Karpas-422 (cell line): ENCODE results near the gene CD48. TPM values are rescaled to one million over a fixed set of nuclear protein-coding genes. Genes with fewer than 3 reads are reported as not detected.
"Not testable (repeated sequence)": the region's sequence is repeated elsewhere in the genome, so short reads cannot be mapped to it uniquely, and the experiment has no call there.

Source experiments
- DNase-seq: peaks from one replicate; pipeline ENCODE4 v3.0.0-alpha.2; 2015
- H2AFZ ChIP-seq: fragments of 200-600 bp; sonication (generic); 2 replicates; pipeline ENCODE4 v1.6.1; 2014; ENCODE audit warnings: antibody characterized with exemption, low read length, mixed read lengths
- H3K27ac ChIP-seq: fragments of 200-600 bp; sonication (generic); 2 replicates; pipeline ENCODE4 v1.5.1; 2014; ENCODE audit warnings: mild to moderate bottlenecking, low read length, moderate library complexity
- H3K27me3 ChIP-seq: fragments of 200-600 bp; sonication (generic); 2 replicates; pipeline ENCODE4 v1.6.1; 2014; ENCODE audit warnings: low read length, mixed read lengths
- H3K36me3 ChIP-seq: fragments of 200-600 bp; sonication (generic); 2 replicates; pipeline ENCODE4 v1.6.1; 2014; ENCODE audit warnings: low read length, mixed read lengths; ENCODE audit not compliant: insufficient read depth
- H3K4me1 ChIP-seq: fragments of 200-600 bp; sonication (generic); 2 replicates; pipeline ENCODE4 v1.6.1; 2014; ENCODE audit warnings: mild to moderate bottlenecking, low read length, mixed read lengths
- H3K4me2 ChIP-seq: fragments of 200-600 bp; sonication (generic); 2 replicates; pipeline ENCODE4 v1.6.1; 2014; ENCODE audit warnings: low read length, low read depth, mild to moderate bottlenecking; ENCODE audit not compliant: poor library complexity, severe bottlenecking
- H3K4me3 ChIP-seq: fragments of 200-600 bp; sonication (generic); 2 replicates; pipeline ENCODE4 v1.5.1; 2014; ENCODE audit warnings: mild to moderate bottlenecking, antibody characterized with exemption, low read length, mixed read lengths
- H3K79me2 ChIP-seq: fragments of 200-600 bp; sonication (generic); 2 replicates; pipeline ENCODE4 v1.6.1; 2014; ENCODE audit warnings: mild to moderate bottlenecking, low read length, mixed read lengths
- H3K9ac ChIP-seq: fragments of 200-600 bp; sonication (generic); 2 replicates; pipeline ENCODE4 v1.6.0; 2014; ENCODE audit warnings: low read length
- H3K9me2 ChIP-seq: fragments of 200-600 bp; sonication (generic), shearing (Covaris generic); replicated peaks from 2 replicates; pipeline ENCODE4 v1.6.0; 2014; ENCODE audit warnings: mild to moderate bottlenecking, low read length, moderate library complexity; ENCODE audit not compliant: insufficient read depth
- H3K9me3 ChIP-seq: fragments of 300-700, 200-600 bp; sonication (generic); 2 replicates; pipeline ENCODE4 v1.6.1; 2014; ENCODE audit warnings: low read length, mixed read lengths
- H4K20me1 ChIP-seq: fragments of 200-600 bp; sonication (generic); 2 replicates; pipeline ENCODE4 v1.6.1; 2014; ENCODE audit warnings: mild to moderate bottlenecking, antibody characterized with exemption, low read length, low read depth; ENCODE audit not compliant: insufficient read depth
- total RNA-seq: library from RNA; depleted of rRNA; stranded (reverse); fragments of >200 nt; shearing (Covaris generic); gene quantifications from 2 replicates; pipeline ENCODE4 v1.2.3, GENCODE V29; 2014; ENCODE audit warnings: low replicate concordance

CD48 gene
- total RNA-seq, 1 experiment from 2014 or later: 56.3 TPM

DNA sequence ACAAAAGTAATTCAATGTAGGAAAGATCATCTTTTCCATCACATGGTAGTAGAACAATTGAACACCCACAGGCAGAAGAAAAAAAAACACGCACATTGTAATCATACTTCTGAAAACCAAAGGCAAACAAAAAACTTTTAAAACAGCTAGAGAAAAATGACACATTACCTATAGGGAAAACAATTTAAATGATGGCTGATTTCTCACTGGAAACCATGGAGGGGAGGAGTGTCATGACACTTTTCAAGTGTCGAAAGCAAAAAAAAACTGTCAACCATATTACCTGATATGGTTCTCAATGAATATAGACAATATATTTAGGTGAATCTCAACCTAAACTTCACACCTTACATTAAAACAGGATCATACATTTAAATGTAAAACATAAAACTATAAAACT lies 26.6 kb upstream of the CD48 start:
- no peaks in the 10 kb centered on the region for H3K36me3 ChIP-seq
- no peaks in the 10 kb centered on the region for H3K9me2 ChIP-seq
- no peaks in the 10 kb centered on the region for H3K79me2 ChIP-seq
- H3K27ac ChIP-seq: no peak overlapping the region
- no peak overlapping the region for H3K4me3 ChIP-seq
- no peak overlapping the region for H3K9ac ChIP-seq
- H3K4me2 ChIP-seq: no peak overlapping the region
- no peaks in the 10 kb centered on the region for H3K27me3 ChIP-seq
- no peaks in the 10 kb centered on the region for H4K20me1 ChIP-seq
- H2AFZ ChIP-seq: no peak overlapping the region
- DNase-seq: no peak
- H3K9me3 ChIP-seq: no peaks in the 10 kb centered on the region
- H3K4me1 ChIP-seq: 0 out of 2 replicates have a peak, but pooled peaks cover 4% of the 10 kb centered on the region

DNA sequence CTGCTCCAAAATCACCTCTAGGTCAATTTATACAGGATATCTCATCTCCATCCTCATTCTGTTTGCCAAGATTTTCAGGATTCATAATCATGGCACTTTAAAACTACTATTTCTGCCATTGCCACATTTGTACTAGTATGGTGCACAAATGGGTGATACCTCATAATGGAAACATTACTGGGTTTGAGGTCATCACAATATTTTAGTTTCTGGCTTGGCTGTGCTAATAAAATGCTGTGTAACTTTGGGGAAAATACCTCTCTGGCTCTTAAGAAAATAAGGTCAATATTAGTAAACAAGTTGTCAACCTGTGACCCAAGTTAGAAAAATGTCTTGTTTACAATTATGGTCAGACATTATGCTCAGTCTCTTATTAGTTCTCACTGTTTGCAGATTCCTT lies 22.7 kb upstream of the CD48 start:
- Histone ChIP-seq H3K4me3 (no peak overlapping the region), H3K9me3 (no peaks in the 10 kb centered on the region), H3K4me1 (0 out of 2 replicates have a peak, but pooled peaks cover 4% of the 10 kb centered on the region), H3K79me2 (no peaks in the 10 kb centered on the region), H3K4me2 (no peak overlapping the region), H3K36me3 (no peaks in the 10 kb centered on the region), H3K27ac (no peak overlapping the region), H3K9me2 (no peaks in the 10 kb centered on the region), H4K20me1 (no peaks in the 10 kb centered on the region), H2AFZ (no peak overlapping the region), H3K9ac (no peak overlapping the region), H3K27me3 (no peaks in the 10 kb centered on the region)
- DNase-seq: peak; percentile 15

DNA sequence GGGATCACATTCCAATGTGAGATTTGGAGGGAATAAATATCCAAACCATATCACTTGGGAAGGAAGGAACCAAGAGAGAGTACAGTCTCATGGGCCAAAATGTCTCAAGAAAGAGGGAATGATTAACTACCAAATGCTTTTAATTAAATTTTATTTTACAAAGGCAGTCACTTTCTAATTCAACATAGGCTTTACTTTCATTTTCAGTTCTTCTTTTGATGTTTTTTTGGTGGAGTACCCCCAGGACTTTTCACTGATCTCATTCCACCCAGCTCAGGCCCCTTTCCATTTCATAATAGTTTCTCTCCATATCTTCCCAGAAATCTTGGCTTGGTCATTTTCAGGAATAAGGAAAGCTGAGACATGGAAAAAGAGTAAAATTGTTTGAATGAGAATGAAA lies 22.3 kb upstream of the CD48 start:
- Histone ChIP-seq H3K9ac (no peak overlapping the region), H3K4me2 (no peak overlapping the region), H3K4me3 (no peak overlapping the region), H3K36me3 (no peaks in the 10 kb centered on the region), H3K27me3 (no peaks in the 10 kb centered on the region), H2AFZ (no peak overlapping the region), H3K9me2 (no peaks in the 10 kb centered on the region), H3K79me2 (no peaks in the 10 kb centered on the region), H4K20me1 (no peaks in the 10 kb centered on the region), H3K27ac (no peak overlapping the region), H3K4me1 (0 out of 2 replicates have a peak, but pooled peaks cover 4% of the 10 kb centered on the region), H3K9me3 (no peaks in the 10 kb centered on the region)
- peak; percentile 36 for DNase-seq

DNA sequence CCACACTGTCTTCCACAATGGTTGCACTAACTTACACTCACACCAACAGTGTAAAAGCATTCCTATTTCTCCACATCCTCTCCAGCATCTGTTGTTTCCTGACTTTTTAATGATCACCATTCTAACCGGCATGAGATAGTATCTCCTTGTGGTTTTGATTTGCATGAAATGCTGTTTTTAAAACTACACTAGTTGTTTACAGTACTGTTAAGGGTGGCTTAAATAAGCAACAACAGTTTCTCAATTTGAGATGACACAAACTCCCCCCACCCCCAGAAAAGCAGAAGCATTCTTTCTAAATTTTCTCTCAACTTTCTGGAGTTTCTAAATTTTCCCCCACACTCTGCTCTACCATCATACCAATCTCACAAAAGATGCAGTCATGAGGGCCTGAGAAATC lies 20.4 kb upstream of the CD48 start:
- Histone ChIP-seq H3K27me3 (no peaks in the 10 kb centered on the region), H3K9me2 (no peaks in the 10 kb centered on the region), H3K4me3 (no peak overlapping the region), H3K27ac (no peak overlapping the region), H3K4me1 (peaks cover 14% of the 10 kb centered on the region), H3K9ac (no peak overlapping the region), H4K20me1 (no peaks in the 10 kb centered on the region), H3K36me3 (no peaks in the 10 kb centered on the region), H2AFZ (no peak overlapping the region), H3K79me2 (no peaks in the 10 kb centered on the region), H3K9me3 (no peaks in the 10 kb centered on the region), H3K4me2 (no peak overlapping the region)
- no peak for DNase-seq

DNA sequence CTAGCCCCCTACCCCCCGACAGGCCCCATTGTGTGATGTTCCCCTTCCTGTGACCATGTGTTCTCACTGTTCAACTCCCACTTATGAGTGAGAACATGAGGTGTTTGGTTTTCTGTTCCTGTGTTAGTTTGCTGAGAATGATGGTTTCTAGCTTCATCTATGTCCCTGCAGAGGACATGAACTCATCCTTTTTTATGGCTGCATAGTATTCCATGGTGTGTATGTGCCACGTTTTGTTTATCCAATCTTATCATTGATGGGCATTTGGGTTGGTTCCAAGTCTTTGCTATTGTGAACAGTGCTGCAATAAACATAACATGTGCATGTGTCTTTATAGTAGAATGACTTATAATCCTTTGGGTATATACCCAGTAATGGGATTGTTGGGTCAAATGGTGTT lies 19.9 kb upstream of the CD48 start:
- not testable (repeated sequence) for H3K9me3 ChIP-seq, H3K9me2 ChIP-seq, H3K9ac ChIP-seq, H3K4me2 ChIP-seq, H3K4me3 ChIP-seq, H3K27ac ChIP-seq, H3K27me3 ChIP-seq, H2AFZ ChIP-seq, DNase-seq, H3K36me3 ChIP-seq, H4K20me1 ChIP-seq, H3K79me2 ChIP-seq
- peaks cover 17% of the 10 kb centered on the region for H3K4me1 ChIP-seq

DNA sequence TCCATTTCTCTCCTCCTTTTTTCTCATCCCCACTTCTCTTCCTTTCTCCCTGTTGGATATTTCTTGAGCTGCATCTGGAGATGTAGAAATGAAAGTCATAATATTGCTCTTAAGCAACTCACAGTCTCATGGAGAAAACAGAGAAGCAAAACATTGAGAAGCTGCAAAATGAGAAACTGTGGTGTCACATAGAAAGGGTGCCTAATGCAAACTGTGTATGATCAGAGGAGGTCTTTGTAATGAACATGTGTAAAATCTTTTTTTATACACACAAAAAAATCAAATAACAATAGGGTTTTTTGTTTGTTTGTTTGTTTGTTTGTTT lies 15.7 kb upstream of the CD48 start:
- Histone ChIP-seq H3K9me2 (no peaks in the 10 kb centered on the region), H4K20me1 (no peaks in the 10 kb centered on the region), H3K4me3 (no peak overlapping the region), H3K27ac (no peak overlapping the region), H3K9me3 (no peaks in the 10 kb centered on the region), H3K36me3 (no peaks in the 10 kb centered on the region), H2AFZ (no peak overlapping the region), H3K9ac (no peak overlapping the region), H3K4me1 (peaks cover 17% of the 10 kb centered on the region), H3K27me3 (no peaks in the 10 kb centered on the region), H3K4me2 (peak overlapping the region; percentile 45), H3K79me2 (no peaks in the 10 kb centered on the region)
- no peak for DNase-seq

DNA sequence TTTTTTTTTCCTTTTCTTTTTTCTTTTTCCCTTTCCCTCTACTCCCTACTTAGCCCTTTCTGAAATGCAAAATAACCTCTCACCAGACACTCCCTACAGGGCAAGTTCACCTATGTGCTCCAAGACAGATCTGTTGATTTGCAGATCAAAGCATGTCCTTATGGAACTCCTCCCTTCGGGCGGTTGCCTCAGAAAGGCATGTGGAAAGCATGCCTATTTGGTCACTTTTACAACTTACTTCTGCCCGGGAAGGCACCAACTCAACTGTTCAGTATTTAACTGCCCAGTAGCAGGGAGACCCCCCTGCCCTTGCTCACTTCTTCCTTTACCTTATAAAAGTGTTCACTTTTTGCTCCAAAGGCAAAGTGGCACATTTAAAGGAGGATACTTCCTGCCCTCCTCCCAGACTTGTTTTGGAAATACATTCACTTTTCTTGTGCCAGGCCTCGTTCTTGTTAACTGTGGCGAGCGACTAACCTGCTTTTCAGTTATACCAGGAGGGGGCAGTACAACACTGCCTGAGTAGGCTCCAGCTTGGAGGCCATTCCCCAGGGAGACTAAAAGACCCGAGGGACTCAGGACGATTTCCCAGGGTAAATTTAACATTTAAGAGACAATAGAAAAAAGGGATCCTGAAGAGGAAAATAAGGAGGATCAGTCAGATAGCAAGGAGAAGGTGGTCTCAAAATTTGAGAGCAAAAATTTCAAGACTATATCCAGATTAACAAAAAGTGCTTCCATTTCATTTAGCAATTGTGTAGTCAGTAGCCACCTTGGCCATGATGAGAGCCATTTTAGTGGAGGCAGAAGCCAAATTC lies 15.1 kb upstream of the CD48 start:
- DNase-seq: peak; percentile 83

DNA sequence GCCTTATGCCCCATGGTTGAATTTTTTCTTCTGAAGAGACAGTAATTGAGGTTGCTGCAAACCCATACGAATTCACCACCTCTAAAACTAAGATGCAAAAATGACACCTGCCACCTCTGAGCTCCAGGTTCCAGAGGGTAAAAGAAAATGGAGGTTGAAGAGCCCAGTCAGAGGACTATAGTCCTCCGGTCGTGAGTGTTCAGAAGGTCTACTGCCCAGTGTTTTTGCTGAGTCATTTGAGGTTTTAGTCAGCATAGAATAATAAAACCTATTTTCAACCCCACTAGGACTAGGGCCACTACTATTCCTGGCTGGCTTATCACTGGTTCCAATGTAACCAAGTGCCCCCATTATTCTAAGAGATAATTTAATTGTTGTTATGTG lies 14.5 kb upstream of the CD48 start:
- Histone ChIP-seq H3K79me2 (no peaks in the 10 kb centered on the region), H3K27me3 (no peaks in the 10 kb centered on the region), H3K9me3 (no peaks in the 10 kb centered on the region), H3K9ac (no peak overlapping the region), H3K27ac (no peak overlapping the region), H3K9me2 (no peaks in the 10 kb centered on the region), H4K20me1 (no peaks in the 10 kb centered on the region), H3K36me3 (no peaks in the 10 kb centered on the region), H2AFZ (no peak overlapping the region), H3K4me1 (peaks cover 17% of the 10 kb centered on the region), H3K4me3 (no peak overlapping the region), H3K4me2 (no peak overlapping the region)
- no peak for DNase-seq

More for the DNA sequence above, 15.1 kb upstream of the CD48 start:
- peak overlapping the region; percentile 68 for H2AFZ ChIP-seq
- no peak overlapping the region for H3K9ac ChIP-seq
- no peaks in the 10 kb centered on the region for H3K9me2 ChIP-seq
- H3K9me3 ChIP-seq: no peaks in the 10 kb centered on the region
- no peak overlapping the region for H3K27ac ChIP-seq
- H3K27me3 ChIP-seq: no peaks in the 10 kb centered on the region
- no peaks in the 10 kb centered on the region for H3K36me3 ChIP-seq
- no peaks in the 10 kb centered on the region for H4K20me1 ChIP-seq
- H3K4me2 ChIP-seq: peak overlapping the region; percentile 45
- H3K4me3 ChIP-seq: no peak overlapping the region
- H3K79me2 ChIP-seq: no peaks in the 10 kb centered on the region
- H3K4me1 ChIP-seq: peaks cover 17% of the 10 kb centered on the region
